GM12891 (cell line): ENCODE measurements around the gene MYO1D.

Experiments used
- PAX5 ChIP-seq: IDR thresholded peaks from 2 replicates; pipeline ENCODE4 v1.6.1; 2011; ENCODE audit warnings: low read length, moderate library complexity, mild to moderate bottlenecking; ENCODE audit not compliant: insufficient read depth, severe bottlenecking
- POLR2A ChIP-seq: IDR thresholded peaks from 2 replicates; pipeline ENCODE4 v1.6.1; 2011; ENCODE audit warnings: low read depth, low read length, control low read depth
- POLR2AphosphoS5 ChIP-seq: IDR thresholded peaks from 2 replicates; pipeline ENCODE4 v1.6.1; 2011; ENCODE audit warnings: low read depth, low read length, control low read depth
- SPI1 ChIP-seq: IDR thresholded peaks from 2 replicates; pipeline ENCODE4 v1.6.1; 2011; ENCODE audit warnings: low read depth, low read length, control low read depth
- TAF1 ChIP-seq: IDR thresholded peaks from 2 replicates; pipeline ENCODE4 v1.6.1; 2011; ENCODE audit warnings: low read depth, low read length, control low read depth

GRCh38 chr17:32555611-32556310 is 321.2 kb downstream of the MYO1D start:
- TF ChIP-seq POLR2A (no peak), POLR2AphosphoS5 (no peak), TAF1 (no peak), SPI1 (no peak), PAX5 (no peak)
